Erythroblast (primary cell): ENCODE measurements around the gene KDM5C.
A peak's percentile ranks its signal among the peaks of the same experiment; 100 is the strongest.

Source experiments
- DNase-seq, 2 experiments: peaks; one replicate each; lab custom pipeline; 2025; lab: John Stamatoyannopoulos, UW
- GATA1 ChIP-seq: IDR thresholded peaks from 2 replicates; pipeline ENCODE4 v1.6.1; 2011; ENCODE audit warnings: low read depth, mild to moderate bottlenecking, control low read depth, low read length, moderate library complexity
- POLR2A ChIP-seq: IDR thresholded peaks from 2 replicates; pipeline ENCODE4 v1.6.1; 2011; ENCODE audit warnings: mild to moderate bottlenecking, low read length

The KDM5C gene

GRCh38 chrX:53224860-53225797 is at the start of gene KDM5C:
TSS of gene KDM5C (minus strand) at chrX:53225207. CDS start at chrX:53224889, 318 bp downstream.
- TF ChIP-seq POLR2A (peak; percentile 77), GATA1 (no peak)
- peak; percentile 94 for DNase-seq

- TF ChIP-seq POLR2A, result no peak
- TF ChIP-seq GATA1, result no peak
- DNase-seq, result no peak
These were observed 47.9 kb upstream of the KDM5C start for GRCh38 chrX:53272808-53273337.

GRCh38 chrX:53269536-53270107 is 44.6 kb upstream of the KDM5C start:
- DNase-seq, result no peak
- no peak for TF ChIP-seq POLR2A
- TF ChIP-seq GATA1, result no peak

GRCh38 chrX:53268173-53268572 is 43.2 kb upstream of the KDM5C start:
- no peak for TF ChIP-seq POLR2A
- TF ChIP-seq GATA1, result no peak
- no peak for DNase-seq

- DNase-seq, result no peak
- TF ChIP-seq POLR2A (no peak), GATA1 (no peak)
These were observed 41.9 kb upstream of the KDM5C start for GRCh38 chrX:53266914-53267313.

GRCh38 chrX:53265771-53266574 is 41.0 kb upstream of the KDM5C start:
- no peak for DNase-seq
- TF ChIP-seq POLR2A, result no peak
- no peak for TF ChIP-seq GATA1

- TF ChIP-seq POLR2A, result no peak
- TF ChIP-seq GATA1, result no peak
- DNase-seq, result peak; percentile 2 to 35
These were observed 38.6 kb upstream of the KDM5C start for GRCh38 chrX:53263597-53264094.

- no peak for DNase-seq
- TF ChIP-seq POLR2A (no peak), GATA1 (no peak)
These were observed 37.9 kb upstream of the KDM5C start for GRCh38 chrX:53262918-53263394.

GRCh38 chrX:53262189-53262917 is 37.3 kb upstream of the KDM5C start:
- TF ChIP-seq GATA1 (no peak), POLR2A (no peak)
- no peak for DNase-seq

- TF ChIP-seq GATA1, result no peak
- TF ChIP-seq POLR2A, result no peak
- no peak for DNase-seq
These were observed 36.5 kb upstream of the KDM5C start for GRCh38 chrX:53261355-53261972.

- no peak for DNase-seq
- TF ChIP-seq POLR2A (no peak), GATA1 (no peak)
These were observed 35.8 kb upstream of the KDM5C start for GRCh38 chrX:53260836-53261235.
